Testis (tissue), 2 donors: ENCODE results near the gene RNGTT.

Experiments used
- POLR2A ChIP-seq: fragments of 450-650 bp; IDR thresholded peaks from one replicate; pipeline ENCODE4 v1.6.1; 2017; ENCODE audit warnings: antibody characterized with exemption, mild to moderate bottlenecking, moderate library complexity
- TF ChIP-seq, protein P1 (sequence below), 3 experiments: fragments of 450-650 bp in 2 of 3; fragments of 200-600 bp in 1 of 3; sonication (generic) in 1 of 3; IDR thresholded peaks; one replicate each; pipeline ENCODE4 v1.5.1; 2016 to 2019; ENCODE audit warnings: antibody characterized with exemption in 3 of 3, mild to moderate bottlenecking in 2 of 3, moderate library complexity in 1 of 3

DNA sequence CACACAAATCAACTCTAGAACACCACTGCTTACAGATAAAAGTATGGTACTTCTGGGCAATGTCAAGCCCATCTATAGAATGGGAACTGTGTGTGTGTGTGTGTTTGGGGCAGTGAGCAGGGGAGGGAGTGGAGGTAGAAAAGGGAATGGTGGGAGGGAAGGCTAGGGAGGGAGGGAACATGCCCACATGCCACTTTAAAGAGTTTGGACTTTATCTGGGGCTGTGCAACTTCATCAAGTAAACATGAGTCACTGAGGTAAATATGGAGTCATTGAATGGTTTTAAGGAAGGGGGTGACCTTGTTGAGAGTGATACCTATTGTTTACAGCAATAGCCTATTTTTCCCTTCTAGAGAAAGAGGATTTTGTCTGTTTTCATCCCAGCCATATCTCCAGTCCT, 22.5 kb upstream of the RNGTT start:
- no peak for TF ChIP-seq POLR2A
- TF ChIP-seq, protein P1, sequence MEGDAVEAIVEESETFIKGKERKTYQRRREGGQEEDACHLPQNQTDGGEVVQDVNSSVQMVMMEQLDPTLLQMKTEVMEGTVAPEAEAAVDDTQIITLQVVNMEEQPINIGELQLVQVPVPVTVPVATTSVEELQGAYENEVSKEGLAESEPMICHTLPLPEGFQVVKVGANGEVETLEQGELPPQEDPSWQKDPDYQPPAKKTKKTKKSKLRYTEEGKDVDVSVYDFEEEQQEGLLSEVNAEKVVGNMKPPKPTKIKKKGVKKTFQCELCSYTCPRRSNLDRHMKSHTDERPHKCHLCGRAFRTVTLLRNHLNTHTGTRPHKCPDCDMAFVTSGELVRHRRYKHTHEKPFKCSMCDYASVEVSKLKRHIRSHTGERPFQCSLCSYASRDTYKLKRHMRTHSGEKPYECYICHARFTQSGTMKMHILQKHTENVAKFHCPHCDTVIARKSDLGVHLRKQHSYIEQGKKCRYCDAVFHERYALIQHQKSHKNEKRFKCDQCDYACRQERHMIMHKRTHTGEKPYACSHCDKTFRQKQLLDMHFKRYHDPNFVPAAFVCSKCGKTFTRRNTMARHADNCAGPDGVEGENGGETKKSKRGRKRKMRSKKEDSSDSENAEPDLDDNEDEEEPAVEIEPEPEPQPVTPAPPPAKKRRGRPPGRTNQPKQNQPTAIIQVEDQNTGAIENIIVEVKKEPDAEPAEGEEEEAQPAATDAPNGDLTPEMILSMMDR (IDR thresholded peaks at IDR 0.05): no peak
